HCT116 (cell line): ENCODE measurements around the gene CNTNAP2. TPM values are rescaled to one million over a fixed set of nuclear protein-coding genes. Genes with fewer than 3 reads are reported as not detected.

Experiments used
- ATAC-seq: fragments of 200-7000 bp; cut with Tn5 transposase; 2 replicates; pipeline ENCODE4 v1.9.1; 2020; ENCODE audit warnings: mild to moderate bottlenecking, moderate library complexity
- BruUV-seq: library from RNA; stranded (reverse); fragments of 400-500 nt; replicated peaks from 2 replicates; lab custom pipeline; 2021; lab: Mats Ljungman, UMichigan
- CTCF ChIA-PET: fragments of 300-600 bp; sonication (Branson Sonifier 250); formaldehyde crosslinking; loops from one replicate; lab custom pipeline; 2021; ENCODE audit warnings: antibody characterized with exemption; lab: Charles Lee
- POLR2A ChIA-PET: fragments of 300-600, 350-600 bp; sonication (Branson Sonifier 250); formaldehyde crosslinking; loops from one replicate; lab custom pipeline; 2021; ENCODE audit warnings: antibody characterized with exemption; lab: Charles Lee
- RAD21 ChIA-PET, 2 experiments: fragments of 300-600 bp; sonication (Branson Sonifier 250); formaldehyde crosslinking; loops; one replicate each; lab custom pipeline; 2023; ENCODE audit warnings: low total read pairs in 2 of 2; ENCODE audit not compliant: uncharacterized antibody in 2 of 2, unreplicated experiment in 2 of 2, low non-redundant PET in 1 of 2; lab: Charles Lee
- DNase-seq: peaks from one replicate; pipeline ENCODE4 v3.0.0-alpha.2; 2010; ENCODE audit warnings: low read depth, low spot score
- H2AFZ ChIP-seq: fragments of 200-600 bp; shearing (Covaris generic), sonication (generic); 2 replicates; pipeline ENCODE4 v1.6.1; 2017; ENCODE audit warnings: low read depth, mixed run types, mixed read lengths, antibody characterized with exemption, low read length; ENCODE audit not compliant: poor library complexity, severe bottlenecking
- H3K27ac ChIP-seq: 2 replicates; pipeline ENCODE4 v1.5.1; 2012; ENCODE audit warnings: low read depth, low read length
- H3K27me3 ChIP-seq: fragments of 200-600 bp; sonication (generic); 2 replicates; pipeline ENCODE4 v1.6.1; 2016; ENCODE audit warnings: mixed run types, low read length, mixed read lengths; ENCODE audit not compliant: insufficient read depth
- H3K36me3 ChIP-seq, 2 experiments: fragments of 200-500 bp in 1 of 2; fragments of 200-600 bp in 1 of 2; sonication (Bioruptor generic) in 1 of 2; sonication (generic) in 1 of 2; 2 replicates each; pipeline versions ENCODE4 v1.5.1 to v1.6.1; 2014 to 2016; ENCODE audit warnings: low read length in 2 of 2, inconsistent platforms in 1 of 2, mixed read lengths in 1 of 2, mixed run types in 1 of 2; ENCODE audit not compliant: insufficient read depth in 2 of 2, control insufficient read depth in 1 of 2
- H3K4me1 ChIP-seq, 2 experiments: fragments of 200-600 bp in 1 of 2; sonication (generic) in 1 of 2; 2 replicates each; pipeline versions ENCODE4 v1.5.1 to v1.6.1; 2012 to 2017; ENCODE audit warnings: low read length in 2 of 2, inconsistent platforms in 1 of 2, mild to moderate bottlenecking in 1 of 2, mixed read lengths in 1 of 2, mixed run types in 1 of 2, moderate library complexity in 1 of 2; ENCODE audit not compliant: insufficient read depth in 2 of 2, control insufficient read depth in 1 of 2
- H3K4me2 ChIP-seq: fragments of 200-600 bp; sonication (generic); 2 replicates; pipeline ENCODE4 v1.6.1; 2017; ENCODE audit warnings: mixed run types, low read length, mixed read lengths
- H3K4me3 ChIP-seq, 2 experiments: fragments of 200-600 bp in 1 of 2; sonication (generic) in 1 of 2; replicated peaks in 1 of 2; 2 replicates each; pipeline ENCODE4 v1.5.1; 2011 to 2016; ENCODE audit warnings: low read length in 2 of 2, control low read depth in 1 of 2, low read depth in 1 of 2, mild to moderate bottlenecking in 1 of 2, mixed read lengths in 1 of 2, mixed run types in 1 of 2
- H3K79me2 ChIP-seq: fragments of 200-600 bp; sonication (generic); 2 replicates; pipeline ENCODE4 v1.6.1; 2017; ENCODE audit warnings: mild to moderate bottlenecking, mixed run types, low read length, moderate library complexity, mixed read lengths; ENCODE audit not compliant: insufficient read depth
- H3K9ac ChIP-seq: fragments of 200-600 bp; sonication (generic); 2 replicates; pipeline ENCODE4 v1.6.1; 2016; ENCODE audit warnings: low read length, mixed read lengths
- H3K9me2 ChIP-seq: fragments of 200-600 bp; sonication (generic), shearing (Covaris generic); 2 replicates; pipeline ENCODE4 v1.6.1; 2017; ENCODE audit warnings: mixed run types, mild to moderate bottlenecking, moderate library complexity; ENCODE audit not compliant: insufficient read depth
- H3K9me3 ChIP-seq, 2 experiments: fragments of 200-500 bp in 1 of 2; fragments of 200-600 bp in 1 of 2; sonication (Bioruptor generic) in 1 of 2; sonication (generic) in 1 of 2; 2 replicates each; pipeline ENCODE4 v1.6.1; 2014 to 2017; ENCODE audit warnings: low read length in 2 of 2, mixed read lengths in 2 of 2, inconsistent platforms in 1 of 2, low read depth in 1 of 2, mild to moderate bottlenecking in 1 of 2, mixed run types in 1 of 2, moderate library complexity in 1 of 2; ENCODE audit not compliant: control insufficient read depth in 1 of 2, insufficient read depth in 1 of 2
- H4K20me1 ChIP-seq: fragments of 200-600 bp; sonication (generic), shearing (Covaris generic); 2 replicates; pipeline ENCODE4 v1.6.1; 2017; ENCODE audit warnings: mixed run types, mild to moderate bottlenecking, moderate library complexity; ENCODE audit not compliant: insufficient read depth
- CBX3 ChIP-seq: IDR thresholded peaks from 2 replicates; pipeline ENCODE4 v1.6.1; 2012; ENCODE audit warnings: low read depth
- RAD21 ChIP-seq: IDR thresholded peaks from 2 replicates; pipeline ENCODE4 v1.6.1; 2012; ENCODE audit warnings: low read depth, mild to moderate bottlenecking
- SRF ChIP-seq: IDR thresholded peaks from 2 replicates; pipeline ENCODE4 v1.6.1; 2012; ENCODE audit warnings: low read depth
- TCF7L2 ChIP-seq: IDR thresholded peaks from 2 replicates; pipeline ENCODE4 v1.7.0; 2011; ENCODE audit warnings: borderline replicate concordance, inconsistent platforms; ENCODE audit not compliant: insufficient read depth, insufficient read length; ENCODE audit errors: extremely low read depth
- intact Hi-C: fragments of 100-400 bp; cut with micrococcal nuclease; formaldehyde crosslinking; loops from 2 replicates; pipeline ENCODE4 v1.10.0; 2022
- total RNA-seq: library from RNA; stranded (reverse); gene quantifications from one replicate; pipeline ENCODE4 v1.2.1, GENCODE V29; 2021; ENCODE audit not compliant: unreplicated experiment

CNTNAP2 gene
- total RNA-seq, 1 experiment from 2014 or later, result 0.37 TPM

GRCh38 chr7:147923841-147924240 lies 1807.2 kb downstream of the CNTNAP2 start:
- H3K9me3 ChIP-seq, result peaks cover 3 to 10% of the 10 kb centered on the region in 2 experiments; a peak in 2 of 4 replicates
- H3K36me3 ChIP-seq, result no peaks in the 10 kb centered on the region
- H3K27ac ChIP-seq, result no peak overlapping the region
- no peaks in the 10 kb centered on the region for H4K20me1 ChIP-seq
- no peak for TF ChIP-seq RAD21
- no peaks in the 10 kb centered on the region for H3K9me2 ChIP-seq
- H3K4me2 ChIP-seq, result no peak overlapping the region
- no TSS peak for BruUV-seq
- H2AFZ ChIP-seq, result no peak overlapping the region
- CTCF ChIA-PET, result no interaction called here
- no peaks in the 10 kb centered on the region for H3K4me1 ChIP-seq
- DNase-seq (no peak), ATAC-seq (no peak)
- RAD21 ChIA-PET, result no interaction called here
- no peak overlapping the region for H3K9ac ChIP-seq
- H3K27me3 ChIP-seq, result no peaks in the 10 kb centered on the region
- H3K79me2 ChIP-seq, result no peaks in the 10 kb centered on the region
- POLR2A ChIA-PET, result no interaction called here
- no peak overlapping the region for H3K4me3 ChIP-seq
- intact Hi-C loops, result no loop called here

GRCh38 chr7:147937428-147937827 lies 1820.8 kb downstream of the CNTNAP2 start:
- H3K27ac ChIP-seq, result no peak overlapping the region
- H3K36me3 ChIP-seq, result no peaks in the 10 kb centered on the region
- no peak for TF ChIP-seq CBX3
- no peak for TF ChIP-seq RAD21
- no peak for TF ChIP-seq SRF
- TF ChIP-seq TCF7L2, result no peak
- H3K9ac ChIP-seq, result no peak overlapping the region
- RAD21 ChIA-PET, result no interaction called here
- ATAC-seq (no peak), DNase-seq (no peak)
- H3K4me1 ChIP-seq, result no peaks in the 10 kb centered on the region
- no TSS peak for BruUV-seq
- no peaks in the 10 kb centered on the region for H4K20me1 ChIP-seq
- H3K79me2 ChIP-seq, result no peaks in the 10 kb centered on the region
- no peaks in the 10 kb centered on the region; a peak in 2 of 4 replicates for H3K9me3 ChIP-seq
- intact Hi-C loops, result no loop called here
- H2AFZ ChIP-seq, result no peak overlapping the region
- H3K4me3 ChIP-seq, result no peak overlapping the region
- CTCF ChIA-PET, result no interaction called here
- no peaks in the 10 kb centered on the region for H3K27me3 ChIP-seq
- H3K4me2 ChIP-seq, result no peak overlapping the region
- POLR2A ChIA-PET, result no interaction called here
- H3K9me2 ChIP-seq, result no peaks in the 10 kb centered on the region
